Aorta (tissue), 5 donors: ENCODE results near the gene CIRBP. TPM values are rescaled to one million over a fixed set of nuclear protein-coding genes. Genes with fewer than 3 reads are reported as not detected.

ENCODE experiments used
- ATAC-seq: fragments of 200-7000 bp; cut with Tn5 transposase; one replicate; pipeline ENCODE4 v1.9.1; 2022; ENCODE audit warnings: moderate library complexity; ENCODE audit not compliant: low FRiP score
- DNase-seq, 2 donors: peaks; one replicate each; pipeline ENCODE4 v3.0.0-alpha.2; 2020
- H3K27ac ChIP-seq, 2 donors: one replicate each; pipeline ENCODE4 v1.5.1; 2013; ENCODE audit warnings: low read length in 2 of 2, mild to moderate bottlenecking in 2 of 2, moderate library complexity in 2 of 2, control low read depth in 1 of 2, inconsistent platforms in 1 of 2, low read depth in 1 of 2
- H3K27me3 ChIP-seq, 2 donors: one replicate each; pipeline ENCODE4 v1.6.1; 2013; ENCODE audit warnings: control low read depth in 1 of 2, low read length in 1 of 2, mild to moderate bottlenecking in 1 of 2, moderate library complexity in 1 of 2; ENCODE audit not compliant: insufficient read depth in 2 of 2, control insufficient read depth in 1 of 2
- H3K36me3 ChIP-seq, 2 donors: one replicate each; pipeline ENCODE4 v1.6.1; 2013; ENCODE audit warnings: control low read depth in 1 of 2, low read length in 1 of 2, mild to moderate bottlenecking in 1 of 2; ENCODE audit not compliant: insufficient read depth in 2 of 2, control insufficient read depth in 1 of 2
- H3K4me1 ChIP-seq, 2 donors: one replicate each; pipeline ENCODE4 v1.6.1; 2013; ENCODE audit warnings: low read length in 2 of 2, control low read depth in 1 of 2, mild to moderate bottlenecking in 1 of 2, moderate library complexity in 1 of 2; ENCODE audit not compliant: insufficient read depth in 2 of 2, control insufficient read depth in 1 of 2
- H3K4me3 ChIP-seq, 2 donors: one replicate each; pipeline ENCODE4 v1.5.1; 2013; ENCODE audit warnings: low read length in 2 of 2, control low read depth in 1 of 2, mild to moderate bottlenecking in 1 of 2
- H3K9me3 ChIP-seq: one replicate; pipeline ENCODE4 v1.6.1; 2013; ENCODE audit warnings: mild to moderate bottlenecking, low read length; ENCODE audit not compliant: control insufficient read depth
- WGBS, 2 donors: extraction: QIAGEN DNeasy Blood & Tissue Kit; methylation state at CpG; one replicate each; pipeline ENCODE4 v1.1.7; 2013; 5-methylcytosine and 5-hydroxymethylcytosine counted together
- intact Hi-C, 2 donors: fragments of 100-400 bp; cut with DNase I; formaldehyde crosslinking; loops; one replicate each; pipeline versions ENCODE4 v1.14.2 to v1.15.0; 2022
- polyA plus RNA-seq, 2 donors: library from polyadenylated mRNA; stranded (reverse); fragments of 200-250 nt; gene quantifications; one replicate each; pipeline ENCODE4 v1.2.3, GENCODE V29; 2013
- total RNA-seq, 2 donors: library from RNA; stranded (reverse); fragmentation: NEBNext Ultra II Directional; extraction: Animal tissue kit (Norgen Biotek cat#: 25700); gene quantifications; one replicate each; pipeline ENCODE4 v1.2.1, GENCODE V29; 2021
- donor health status: healthy with polysubstance abuse.
- donor health status: Bipolar disorder and iron deficiency.
- donor health status: DM: no; HTN: no; CAD: no.
- donor health status: DM: no; HTN: no; CAD: no.
- donor health status: DM: yes; HTN: yes; CAD: no.

CIRBP gene
- total and polyA plus RNA-seq, 4 donors = 252 to 1,634 (median 394) TPM

DNA sequence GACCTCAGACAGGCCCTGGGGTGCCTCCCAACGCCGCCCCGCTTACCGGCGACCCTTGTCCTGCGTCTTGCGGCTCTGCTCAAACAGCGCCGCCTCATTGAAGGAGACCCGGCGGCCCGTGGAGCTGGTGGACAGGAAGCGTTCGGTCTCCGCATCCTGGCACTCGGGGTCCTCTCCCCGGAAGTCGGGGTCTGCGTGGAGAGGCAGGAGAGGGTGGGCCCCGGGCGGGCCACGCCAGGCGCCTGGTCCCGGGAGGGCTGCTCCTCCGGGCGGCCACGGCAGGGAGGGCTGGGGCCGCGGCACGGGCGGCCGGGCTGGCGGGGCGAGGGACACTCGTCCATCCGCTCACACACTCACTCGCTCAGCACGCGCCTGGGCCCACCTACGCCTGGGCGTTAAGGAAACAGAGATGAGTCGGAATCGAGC is 34.2 kb upstream of the CIRBP start:
- Histone ChIP-seq H3K4me1 (no peaks in the 10 kb centered on the region), H3K27me3 (no peaks in the 10 kb centered on the region), H3K36me3 (no peaks in the 10 kb centered on the region), H3K9me3 (no peaks in the 10 kb centered on the region), H3K27ac (no peak overlapping the region), H3K4me3 (no peak overlapping the region)
- WGBS, 2 donors = 94 to 97% methylated on average over 43 of the region's 43 CpGs
- intact Hi-C loops = no loop called here
- ATAC-seq (no peak), DNase-seq (no peak)

GRCh38 chr19:1235625-1236538 is 33.2 kb upstream of the CIRBP start:
- Histone ChIP-seq H3K36me3 (no peaks in the 10 kb centered on the region), H3K4me1 (no peaks in the 10 kb centered on the region), H3K9me3 (no peaks in the 10 kb centered on the region), H3K4me3 (no peak overlapping the region), H3K27me3 (no peaks in the 10 kb centered on the region), H3K27ac (no peak overlapping the region)
- 80% methylated on average over 38 to 39 of the region's 39 CpGs for whole genome bisulfite sequencing, 2 donors
- no peak for ATAC-seq
- intact Hi-C loops = no loop called here
- no peak for DNase-seq

- DNase-seq = no peak
- ATAC-seq = no peak
- Histone ChIP-seq H3K27ac (no peak overlapping the region), H3K4me3 (peak overlapping the region in 1 of 2 donors; percentile 9), H3K4me1 (no peaks in the 10 kb centered on the region), H3K9me3 (no peaks in the 10 kb centered on the region), H3K36me3 (no peaks in the 10 kb centered on the region), H3K27me3 (no peaks in the 10 kb centered on the region)
- WGBS, 2 donors = 17 to 24% methylated on average over 25 to 42 of the region's 42 CpGs
- intact Hi-C loops = no loop called here
These were observed 32.6 kb upstream of the CIRBP start for GRCh38 chr19:1236576-1236975.

- Histone ChIP-seq H3K27ac (no peak overlapping the region), H3K4me3 (peak overlapping the region; percentile 12 to 46), H3K36me3 (no peaks in the 10 kb centered on the region), H3K27me3 (no peaks in the 10 kb centered on the region), H3K9me3 (no peaks in the 10 kb centered on the region), H3K4me1 (no peaks in the 10 kb centered on the region)
- 0 to 1% methylated on average over 43 to 60 of the region's 60 CpGs for WGBS, 2 donors
- ATAC-seq = no peak
- peak in 1 of 2 donors; percentile 87 for DNase-seq
- intact Hi-C loops = no loop called here
These were observed 32.0 kb upstream of the CIRBP start for GRCh38 chr19:1237027-1237659.

DNA sequence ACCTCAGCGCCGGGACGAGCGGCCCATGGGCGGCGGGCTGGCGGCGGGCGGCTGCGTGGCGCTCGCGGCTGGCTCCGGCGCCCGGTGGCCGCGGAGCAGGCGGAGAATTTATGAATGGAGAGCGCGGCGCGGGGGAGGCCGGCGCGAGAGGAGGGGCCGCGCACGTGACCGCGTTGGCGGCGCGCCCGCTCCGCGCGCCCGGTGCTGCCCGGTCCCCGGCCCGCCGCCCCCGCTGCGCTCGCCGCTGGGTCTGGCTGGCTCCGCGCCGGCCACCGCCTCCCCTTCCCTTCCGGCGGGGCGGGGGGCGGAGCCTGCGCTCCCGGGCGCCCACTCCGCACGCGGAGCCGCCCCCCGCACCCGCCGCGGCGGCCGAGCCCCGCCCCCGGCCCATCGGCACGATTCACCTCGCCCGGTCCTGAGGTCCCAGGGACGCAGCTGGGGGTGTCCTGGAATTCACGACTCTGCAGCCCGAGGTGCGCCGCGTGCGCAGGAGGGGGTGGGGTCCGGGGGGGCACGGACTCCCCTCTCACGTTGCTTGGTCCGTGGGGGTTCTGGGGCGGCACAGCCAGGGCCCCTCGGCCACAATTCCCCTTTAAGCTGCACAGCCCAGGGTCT is 31.3 kb upstream of the CIRBP start, which contains the start of gene CBARP:
CBARP (minus strand) TSS at position 252 of the 615 bp plus-strand sequence. CDS start 1,905 bp downstream, outside the sequence.
- Histone ChIP-seq H3K27ac (no peak within 1 kb of the TSS), H3K4me1 (no peaks in the 10 kb centered on the region), H3K36me3 (no peaks in the 10 kb centered on the region), H3K4me3 (peak within 1 kb of the TSS; percentile 12 to 46), H3K9me3 (no peaks in the 10 kb centered on the region), H3K27me3 (no peaks in the 10 kb centered on the region)
- no peak for ATAC-seq
- intact Hi-C loops = loop anchor here in 1 of 2 donors (2.0 kb wide), 1 partner anchor 17 kb away; no protein-coding TSS in a partner anchor
- no peak for DNase-seq
- WGBS, 2 donors = 1 to 2% methylated on average over 34 to 87 of the region's 87 CpGs

- no peak for DNase-seq
- Histone ChIP-seq H3K9me3 (no peaks in the 10 kb centered on the region), H3K27me3 (no peaks in the 10 kb centered on the region), H3K4me1 (no peaks in the 10 kb centered on the region), H3K4me3 (no peak overlapping the region), H3K36me3 (no peaks in the 10 kb centered on the region), H3K27ac (no peak overlapping the region)
- no peak for ATAC-seq
- WGBS, 2 donors = 64 to 66% methylated on average over 32 to 34 of the region's 34 CpGs
- intact Hi-C loops = loop anchor here in 1 of 2 donors (2.0 kb wide), 1 partner anchor 18 kb away; no protein-coding TSS in a partner anchor
These were observed 30.5 kb upstream of the CIRBP start for GRCh38 chr19:1238369-1239303.

- peak; percentile 0 for ATAC-seq
- Histone ChIP-seq H3K36me3 (no peaks in the 10 kb centered on the region), H3K9me3 (no peaks in the 10 kb centered on the region), H3K27ac (peak overlapping the region in 1 of 2 donors; percentile 63), H3K4me3 (no peak overlapping the region), H3K27me3 (no peaks in the 10 kb centered on the region), H3K4me1 (no peaks in the 10 kb centered on the region)
- intact Hi-C loops = loop anchor here in 1 of 2 donors (2.0 kb wide), 1 partner anchor 19 kb away; no protein-coding TSS in a partner anchor
- no peak for DNase-seq
- 83 to 89% methylated on average over 11 of the region's 11 CpGs for WGBS, 2 donors
These were observed 29.7 kb upstream of the CIRBP start for GRCh38 chr19:1239420-1239795.
